ENCODE measurements around the gene TXNDC17.
A peak's percentile ranks its signal among the peaks of the same experiment; 100 is the strongest.
"Not testable (repeated sequence)": the region's sequence is repeated elsewhere in the genome, so short reads cannot be mapped to it uniquely, and the experiment has no call there.

Gene TXNDC17

DNA sequence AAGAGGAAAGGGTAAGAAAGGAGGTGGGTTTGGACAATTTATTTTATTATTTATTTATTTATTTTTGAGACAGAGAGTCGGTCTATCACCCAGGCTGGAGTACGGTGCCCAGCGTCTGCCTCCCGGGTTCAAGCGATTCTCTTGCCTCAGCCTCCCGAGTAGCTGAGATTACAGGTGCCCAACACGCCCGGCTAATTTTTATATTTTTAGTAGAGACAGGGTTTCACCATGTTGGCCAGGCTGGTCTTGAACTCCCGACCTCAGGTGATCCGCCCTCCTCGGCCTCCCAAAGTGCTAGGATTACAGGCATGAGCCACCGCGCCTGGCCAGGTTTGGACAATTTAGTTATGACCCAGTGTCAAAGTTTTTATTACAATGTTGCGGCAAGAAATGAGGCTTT is 22.3 kb downstream of the TXNDC17 start:
- not testable (repeated sequence) for DNase-seq

DNA sequence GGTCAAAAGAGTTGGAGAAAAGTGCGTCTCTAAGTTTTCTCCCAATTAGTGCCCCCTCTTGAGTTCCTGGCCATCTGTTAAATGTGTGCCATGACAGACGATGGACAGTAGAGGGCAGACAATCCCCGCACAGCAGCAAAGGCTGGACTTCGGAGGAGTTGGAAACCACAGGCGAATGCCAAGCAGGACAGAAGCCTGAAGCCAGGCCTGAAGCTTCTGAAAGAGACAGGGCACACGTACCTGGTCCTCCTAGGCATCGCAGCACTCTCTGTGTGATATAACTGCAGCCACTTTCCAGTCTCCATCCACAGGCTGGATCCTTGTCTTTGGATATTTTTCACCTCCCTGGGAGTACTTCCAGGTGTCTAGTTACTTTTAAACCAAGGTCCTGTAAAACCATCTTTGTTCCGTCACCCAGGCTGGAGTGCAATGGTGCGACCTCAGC is 25.2 kb downstream of the TXNDC17 start:
- peak; percentile 63 for DNase-seq

DNA sequence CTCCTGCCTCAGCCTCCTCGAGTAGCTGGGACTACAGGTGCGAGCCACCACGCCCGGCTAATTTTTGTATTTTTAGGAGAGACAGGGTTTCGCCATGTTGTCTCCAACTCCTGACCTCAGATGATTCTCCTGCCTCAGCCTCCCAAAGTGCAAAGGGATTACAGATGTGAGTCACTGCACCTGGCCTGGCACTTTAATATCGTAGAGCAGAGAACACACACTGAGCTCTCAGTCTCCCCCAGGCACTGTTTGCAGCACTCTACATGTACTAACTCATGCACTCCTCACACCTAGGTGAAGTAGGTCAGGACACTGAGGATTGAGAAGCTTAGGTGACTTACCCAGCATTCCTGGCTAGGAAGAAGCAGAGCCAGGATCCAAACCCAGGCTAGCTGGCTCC is 25.7 kb downstream of the TXNDC17 start:
- no peak for DNase-seq

DNA sequence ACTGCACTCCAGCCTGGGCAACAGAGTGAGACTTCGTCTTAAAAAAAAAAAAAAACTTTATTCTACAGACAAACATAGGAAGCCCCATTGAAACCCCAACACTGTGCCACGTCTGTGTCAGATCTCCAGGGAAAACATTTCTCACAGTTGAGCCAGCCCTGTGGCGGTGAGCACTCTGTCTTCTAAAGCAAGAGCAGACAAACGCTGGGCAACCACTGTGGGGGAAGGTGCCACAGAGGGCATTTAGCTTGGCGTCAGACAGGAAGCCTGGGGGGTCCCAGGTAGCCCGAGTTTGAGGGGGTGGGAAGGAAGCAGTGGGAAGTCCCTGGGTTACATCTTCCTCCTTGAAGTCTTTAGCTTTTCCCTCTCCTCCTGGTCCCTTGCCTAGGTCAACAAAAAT is 26.7 kb downstream of the TXNDC17 start:
- DNase-seq: no peak

DNA sequence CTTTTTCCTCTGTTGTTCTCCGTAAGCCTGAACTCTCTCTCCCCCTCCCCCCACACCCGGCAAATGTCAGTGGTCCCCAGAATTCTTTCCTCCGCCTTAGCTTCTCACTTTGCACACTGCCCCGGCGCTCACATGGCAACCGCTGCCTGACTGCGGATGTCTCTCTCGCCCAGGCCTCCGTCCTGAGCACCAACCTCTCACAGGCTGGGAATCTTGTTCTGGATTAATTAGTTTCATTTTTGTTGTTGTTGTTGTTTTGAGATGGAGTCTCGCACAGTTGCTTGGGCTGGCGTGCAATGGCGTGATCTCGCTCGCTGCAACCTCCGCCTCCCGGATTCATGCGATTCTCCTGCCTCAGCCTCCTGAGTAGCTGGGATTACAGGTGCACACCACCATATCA is 27.4 kb downstream of the TXNDC17 start:
- no peak for DNase-seq

DNA sequence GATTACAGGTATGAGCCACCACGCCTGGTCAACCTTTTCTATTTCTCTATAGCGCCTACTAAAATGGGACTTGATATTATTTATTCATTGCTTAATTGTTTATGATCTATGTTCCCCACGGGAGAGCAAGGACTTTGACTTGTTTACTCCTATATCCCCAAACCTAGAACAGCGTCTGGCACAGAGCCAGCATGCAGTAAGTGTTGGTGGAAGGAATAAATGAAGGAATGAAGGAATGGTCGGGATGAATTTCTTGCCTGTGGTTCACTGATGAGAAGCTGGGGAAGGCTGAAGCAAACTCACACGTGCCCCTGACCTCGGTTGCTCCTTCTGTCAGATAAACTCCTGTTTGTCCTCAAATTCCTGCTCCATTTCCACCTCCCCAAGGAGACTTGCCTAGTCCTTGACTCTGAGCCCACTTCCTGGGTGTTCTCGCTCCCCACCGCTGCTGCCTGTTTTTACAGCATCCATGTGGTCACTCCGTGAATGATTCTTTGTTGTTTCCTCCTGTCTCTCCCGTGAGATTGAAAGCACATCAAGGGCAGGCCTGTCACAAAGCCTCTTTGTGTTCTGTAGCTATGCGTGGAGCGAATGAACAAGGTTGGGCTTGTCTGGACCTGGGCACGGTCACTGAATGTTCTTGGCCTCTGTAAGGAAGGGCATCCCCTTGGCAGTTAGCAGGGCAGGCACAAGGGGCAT is 28.0 kb downstream of the TXNDC17 start:
- no peak for DNase-seq

DNA sequence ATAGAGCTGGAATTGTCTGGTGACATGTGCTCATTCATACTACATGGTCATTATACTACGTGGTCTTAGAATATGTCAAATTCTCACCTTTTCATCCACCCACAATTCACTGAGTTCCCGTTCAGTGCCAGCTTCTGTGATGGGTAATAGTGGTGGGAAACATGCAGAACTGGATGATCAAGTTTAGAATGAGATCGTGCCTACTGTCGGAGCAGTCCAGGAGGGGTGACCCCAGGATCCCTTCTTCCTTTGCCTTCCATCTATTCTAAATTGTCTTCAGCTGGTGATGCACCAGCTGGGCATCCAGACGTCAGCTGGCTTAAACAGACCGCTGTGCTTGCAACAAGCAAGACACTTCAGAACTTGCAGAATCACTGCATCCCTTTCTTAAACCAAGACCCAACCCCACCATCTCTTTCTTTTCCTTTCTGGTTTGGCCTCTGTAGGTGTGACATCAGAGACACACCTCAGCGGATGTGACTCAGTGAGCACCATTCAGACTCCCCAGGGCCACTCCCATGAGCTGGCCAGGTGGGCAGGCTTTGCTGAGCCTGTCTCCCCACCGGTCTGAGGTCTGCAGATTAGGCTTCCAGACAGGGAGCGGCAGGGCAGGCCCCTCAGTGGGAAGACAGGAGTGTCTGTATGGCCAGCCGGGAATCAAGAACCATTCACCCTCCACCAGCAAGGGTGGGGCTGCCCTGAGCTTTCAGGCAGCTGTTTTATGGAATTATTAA is 28.8 kb downstream of the TXNDC17 start:
- DNase-seq: no peak

DNA sequence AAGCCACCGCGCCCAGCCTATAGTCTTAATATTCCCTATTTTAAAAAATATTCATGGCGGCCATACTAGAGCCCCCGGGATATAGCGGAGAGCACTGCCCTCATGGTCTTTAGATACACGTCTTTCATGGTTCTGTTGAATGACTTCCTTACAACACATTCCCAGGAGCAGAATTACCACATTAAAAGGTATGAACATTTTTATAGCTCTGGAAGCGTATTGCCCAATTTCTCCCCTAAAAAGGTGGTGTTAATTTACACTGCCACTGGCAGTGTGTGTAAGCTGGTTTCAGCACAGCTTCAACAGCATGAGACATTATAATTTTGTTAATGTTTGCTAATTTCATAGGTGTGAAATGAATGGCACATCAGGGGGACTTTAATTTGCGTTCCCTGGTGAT is 29.7 kb downstream of the TXNDC17 start:
- DNase-seq: no peak

DNA sequence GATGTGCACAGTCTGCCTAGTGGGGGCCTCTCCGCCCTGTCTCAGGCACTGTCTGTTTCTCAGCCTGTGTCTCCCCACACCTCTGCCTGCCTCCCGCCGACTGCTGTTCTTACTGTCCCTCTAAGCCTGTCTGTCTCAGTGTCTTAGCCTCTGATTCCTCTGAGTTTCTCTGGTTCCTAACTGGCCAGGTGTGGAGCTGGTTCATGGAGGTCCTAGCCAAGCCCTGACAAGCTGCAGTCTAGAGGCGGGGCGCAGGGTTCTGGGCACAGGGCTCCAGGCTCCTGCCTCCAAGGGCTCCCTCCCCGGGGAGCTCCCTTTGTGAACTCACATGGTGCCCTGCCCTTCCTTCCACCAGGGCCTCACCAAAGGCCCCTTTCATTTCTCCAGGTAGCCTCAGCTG is 30.1 kb downstream of the TXNDC17 start:
- DNase-seq: no peak

DNA sequence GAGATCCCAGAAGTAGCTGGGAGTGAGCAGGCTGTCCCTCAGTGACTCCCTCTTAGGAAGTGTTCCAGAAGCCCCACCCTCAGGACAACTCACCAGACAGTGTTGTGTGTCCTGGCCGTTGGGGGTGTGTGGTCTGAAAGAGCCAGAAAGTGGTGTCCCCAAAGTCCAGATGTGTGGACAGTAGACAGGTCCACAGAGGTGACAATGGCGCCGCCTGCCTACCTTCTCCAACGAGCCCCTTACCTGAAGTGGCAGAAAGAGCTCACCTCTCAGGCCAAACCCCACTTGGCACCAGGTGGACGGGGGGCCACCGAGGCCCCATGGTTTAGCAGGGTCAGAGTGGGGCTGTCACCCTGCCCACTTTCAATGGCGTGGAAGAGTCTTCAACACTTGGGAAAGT is 30.6 kb downstream of the TXNDC17 start:
- no peak for DNase-seq

DNA sequence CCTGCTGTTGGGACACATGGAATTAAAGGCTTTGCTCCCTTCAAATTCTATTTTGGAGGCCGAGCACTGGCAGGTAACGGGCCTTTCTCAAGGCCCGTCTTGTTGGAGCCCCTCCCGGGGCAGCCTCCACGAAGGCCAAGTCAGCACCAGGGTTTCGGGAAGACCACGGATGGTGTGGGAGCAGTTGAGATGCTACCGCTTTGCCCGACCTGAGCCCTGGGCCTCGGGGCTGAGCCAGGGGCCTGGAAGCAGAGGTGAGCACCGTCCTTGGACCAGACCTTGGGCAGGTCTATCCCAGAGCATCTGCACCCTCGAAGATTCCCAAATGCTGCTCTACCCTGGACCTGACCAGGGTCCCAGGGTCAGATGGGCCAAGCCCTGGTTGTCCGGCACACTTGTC is 33.7 kb downstream of the TXNDC17 start:
- no peak for DNase-seq

DNA sequence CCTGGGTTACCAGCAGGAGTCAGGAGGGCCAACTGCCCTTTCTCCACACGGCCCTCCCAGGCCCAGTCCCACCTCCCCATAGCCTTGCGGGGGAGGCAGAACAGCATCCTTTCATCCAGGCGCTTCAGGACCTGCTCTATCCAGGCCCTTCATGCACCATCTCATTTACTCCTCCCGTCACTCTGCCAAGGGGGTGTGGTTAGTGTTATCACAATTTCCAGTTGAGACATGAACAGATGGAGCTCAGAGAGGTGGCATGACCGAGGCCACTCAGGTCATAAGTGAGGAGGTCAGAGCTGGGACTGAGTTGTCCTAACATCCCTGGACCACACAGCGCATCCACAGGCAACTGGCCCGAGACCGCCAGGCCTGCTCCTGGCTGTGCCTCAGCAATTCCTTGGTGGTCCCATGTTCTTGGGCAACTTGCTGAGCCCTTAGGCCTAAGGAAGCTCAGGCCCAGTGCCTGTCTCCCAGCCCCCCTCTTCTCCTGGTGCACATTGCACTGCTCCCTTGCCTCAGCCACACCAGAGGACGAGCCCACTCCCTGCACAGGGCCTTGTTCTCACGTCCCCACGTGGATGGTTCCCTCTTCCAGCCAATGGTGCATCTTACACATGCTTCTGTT is 34.5 kb downstream of the TXNDC17 start:
- no peak for DNase-seq

DNA sequence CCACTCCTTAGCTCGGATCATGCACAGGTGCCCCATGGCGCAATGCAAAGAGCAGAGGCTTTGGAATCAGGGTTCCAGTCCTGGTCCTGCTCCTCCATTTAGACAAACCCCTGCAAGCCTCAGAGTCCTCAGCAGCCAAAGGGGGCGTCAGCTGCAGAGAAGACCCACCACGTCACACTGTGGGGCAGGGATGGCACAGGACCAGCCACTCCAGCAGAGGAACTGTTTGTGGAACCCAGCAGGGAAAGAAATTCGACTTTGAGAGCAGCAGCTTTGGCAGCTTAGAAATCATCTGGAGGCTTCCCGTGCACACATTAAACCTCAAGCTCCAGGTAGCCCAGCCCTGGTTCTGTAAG is 35.9 kb downstream of the TXNDC17 start:
- DNase-seq: no peak

DNA sequence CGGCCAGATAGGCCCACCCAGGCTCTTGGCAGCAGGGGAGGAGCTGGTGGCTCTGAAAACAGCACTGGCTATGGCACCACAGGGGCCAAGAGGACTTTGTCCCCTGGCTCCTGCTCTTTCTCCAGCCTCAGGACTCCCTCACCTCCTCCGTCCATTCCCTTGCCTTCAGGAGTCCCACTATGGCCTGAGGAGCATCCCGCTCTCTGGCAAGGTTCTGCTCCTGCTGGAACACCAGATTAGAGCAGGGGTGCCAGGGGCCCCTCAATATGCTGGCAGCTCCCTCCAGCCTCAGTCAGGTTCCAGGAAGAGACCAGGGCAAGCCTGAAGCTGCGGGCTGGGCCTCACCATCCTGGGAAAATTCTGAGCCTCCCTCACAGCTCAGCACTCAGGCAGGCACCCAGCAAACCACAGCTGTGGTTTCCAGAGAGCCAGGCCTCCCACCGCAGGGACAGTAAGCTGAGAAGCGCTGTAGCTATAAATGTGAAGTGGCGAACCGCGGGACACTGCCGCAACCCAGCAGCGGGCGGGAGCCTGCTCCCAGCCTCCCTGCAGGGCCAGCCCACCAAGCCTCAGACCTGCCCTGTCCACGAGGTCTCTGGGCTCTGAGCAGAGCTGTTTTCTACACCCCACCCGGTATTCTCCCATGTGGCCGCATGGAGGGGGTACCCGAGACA is 36.4 kb downstream of the TXNDC17 start:
- DNase-seq: no peak

DNA sequence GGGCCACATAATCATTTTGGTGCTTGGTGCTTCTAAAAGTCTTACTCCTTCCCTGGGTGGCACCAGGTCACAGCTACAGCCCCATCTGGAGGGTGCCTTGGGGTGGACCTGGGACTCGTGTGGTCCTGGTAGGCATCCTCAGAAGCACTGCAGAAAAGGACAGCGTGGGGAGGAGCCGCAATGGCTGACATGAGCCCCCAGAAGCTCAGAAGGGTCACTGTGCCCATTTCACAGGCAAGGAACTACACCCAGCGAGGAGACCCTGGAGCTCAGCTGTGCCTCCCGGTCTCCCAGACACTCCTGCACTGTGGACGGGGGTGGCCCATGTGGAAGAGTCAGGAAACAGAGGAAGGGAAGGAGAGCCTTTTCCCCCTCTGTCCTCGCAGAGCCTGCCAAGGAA is 37.1 kb downstream of the TXNDC17 start:
- no peak for DNase-seq

DNA sequence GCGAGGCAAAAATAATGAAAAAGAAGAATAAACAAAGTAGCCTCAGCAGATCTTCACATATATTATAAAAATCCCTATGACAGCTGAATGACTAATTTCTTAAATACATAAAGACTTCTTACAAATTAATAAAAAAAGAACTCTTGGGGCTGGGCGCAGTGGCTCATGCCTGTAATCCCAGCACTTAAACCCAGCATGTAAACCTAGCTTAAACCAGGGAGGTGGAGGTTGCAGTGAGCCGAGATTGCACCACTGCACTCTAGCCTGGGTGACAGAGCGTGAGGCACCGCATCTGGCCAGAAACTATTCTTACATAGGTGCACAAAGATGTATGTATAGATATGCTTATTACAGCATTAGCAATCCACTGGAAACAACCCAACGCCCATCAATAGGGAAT is 38.4 kb downstream of the TXNDC17 start:
- DNase-seq: no peak

DNA sequence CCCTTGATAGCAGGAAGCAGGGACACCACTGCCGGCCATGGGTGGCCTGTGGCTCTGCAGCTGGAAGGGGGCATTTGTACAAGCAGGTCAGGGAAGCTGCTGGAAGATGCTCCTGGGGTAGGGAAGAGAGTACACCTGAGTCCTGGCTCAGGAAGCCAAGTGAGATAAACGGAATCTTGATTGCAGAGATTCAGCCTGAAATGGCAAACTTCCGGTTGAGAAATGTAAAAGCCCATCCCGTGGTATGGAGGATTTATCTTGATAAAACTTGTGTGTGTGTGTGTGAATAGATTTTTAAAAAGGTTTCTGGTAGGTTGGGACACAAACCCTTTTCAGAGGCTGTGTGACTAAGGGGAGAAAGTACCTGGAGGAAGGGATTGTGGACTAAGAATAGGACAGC is 40.3 kb downstream of the TXNDC17 start:
- no peak for DNase-seq

DNA sequence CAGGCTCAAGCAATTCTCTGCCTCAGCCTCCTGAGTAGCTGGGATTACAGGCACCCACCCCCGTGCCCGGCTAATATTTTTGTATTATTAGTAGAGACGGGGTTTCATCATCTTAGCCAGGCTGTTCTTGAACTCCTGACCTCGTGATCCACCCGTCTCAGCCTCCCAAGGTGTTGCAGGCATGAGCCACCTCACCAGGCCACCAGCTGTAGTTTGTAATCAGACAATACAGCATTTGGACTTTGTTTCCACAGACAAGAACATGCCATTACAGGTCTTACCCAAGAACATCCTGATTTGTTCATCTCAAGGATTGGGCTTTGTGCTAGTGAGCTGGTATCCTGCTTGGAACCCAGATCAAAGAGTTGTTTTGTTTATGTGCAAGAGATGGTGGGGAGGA is 40.8 kb downstream of the TXNDC17 start:
- no peak for DNase-seq

DNA sequence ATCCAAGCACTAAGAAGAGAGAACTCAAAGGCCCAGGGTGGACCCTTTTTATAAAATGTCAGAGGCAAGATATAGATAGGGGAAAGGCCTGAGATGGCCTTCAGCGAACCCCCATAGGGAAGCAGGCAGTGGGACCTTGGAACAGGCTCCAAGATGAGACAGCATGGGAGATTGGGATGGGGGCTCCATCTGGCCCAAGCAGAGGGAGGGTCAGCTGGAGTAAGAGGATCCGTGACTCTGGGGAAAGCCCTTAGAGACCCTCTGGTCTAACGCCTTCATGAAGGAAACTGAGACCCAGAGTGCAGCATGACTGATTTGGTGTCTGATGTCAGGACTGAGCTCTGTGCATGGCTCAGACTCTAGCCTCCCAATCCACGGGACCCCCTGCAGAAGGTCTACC is 41.5 kb downstream of the TXNDC17 start:
- DNase-seq: no peak

DNA sequence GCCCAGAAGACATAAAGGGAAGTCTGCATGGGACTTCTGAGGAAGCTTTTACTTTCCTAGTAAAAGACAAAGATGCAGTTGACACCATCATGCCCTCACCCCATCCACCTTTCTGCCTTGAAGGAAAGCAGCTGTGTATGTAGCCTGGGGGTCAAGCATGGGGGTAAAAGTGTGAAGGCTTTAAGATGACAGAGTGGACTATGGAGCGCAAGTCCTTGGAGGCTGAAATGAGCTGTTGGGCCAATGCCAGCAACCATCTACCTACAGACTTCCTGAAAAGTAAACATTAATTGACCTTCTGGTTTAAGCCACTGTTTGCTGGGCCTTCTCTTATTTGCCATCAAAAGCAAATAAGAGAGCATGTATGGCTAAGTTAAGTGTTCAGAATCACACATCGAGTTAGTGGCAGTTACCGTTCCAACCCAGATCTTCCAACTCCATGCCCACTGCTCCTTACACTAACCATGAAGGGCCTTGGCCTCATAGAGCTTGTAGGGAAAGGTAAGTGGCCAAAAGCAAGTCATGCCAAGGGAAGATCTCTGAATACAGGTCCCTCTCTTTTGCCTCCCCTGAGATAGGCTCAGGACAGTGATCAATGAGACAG is 42.3 kb downstream of the TXNDC17 start:
- no peak for DNase-seq

DNA sequence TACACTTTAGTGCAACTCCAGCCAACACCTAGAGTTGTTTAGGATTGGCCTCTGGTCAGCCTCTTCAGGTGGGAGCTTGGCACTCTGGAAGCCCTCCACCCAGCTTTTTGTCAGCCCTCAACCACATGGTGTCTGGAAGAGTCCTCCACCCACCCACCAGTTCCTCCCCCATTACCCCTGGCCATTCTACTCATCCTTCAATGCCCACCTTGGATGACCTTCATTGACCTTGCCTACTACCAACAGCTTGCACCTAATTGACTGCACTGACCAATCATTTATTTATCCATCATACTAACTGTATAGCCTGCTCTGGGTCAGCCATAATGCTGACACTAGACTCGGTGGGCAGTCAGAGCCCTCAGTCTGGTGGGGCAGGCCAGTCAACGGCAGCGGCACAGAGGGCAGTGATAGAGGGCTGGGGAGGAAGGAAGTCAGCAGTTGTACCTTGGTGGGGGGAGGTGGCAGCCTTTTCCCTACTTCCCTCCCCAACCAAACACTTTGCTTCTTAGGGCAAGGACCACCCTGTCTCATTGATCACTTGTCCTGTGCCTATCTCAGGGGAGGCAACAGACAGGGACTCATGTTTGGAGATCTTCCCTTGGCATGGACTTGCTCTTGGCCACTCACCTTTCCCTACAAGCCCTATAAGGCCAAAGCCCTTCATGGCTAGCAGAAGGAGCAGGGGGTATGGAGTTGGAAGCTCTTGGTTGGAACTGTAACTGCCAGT is 43.0 kb downstream of the TXNDC17 start:
- no peak for DNase-seq

DNA sequence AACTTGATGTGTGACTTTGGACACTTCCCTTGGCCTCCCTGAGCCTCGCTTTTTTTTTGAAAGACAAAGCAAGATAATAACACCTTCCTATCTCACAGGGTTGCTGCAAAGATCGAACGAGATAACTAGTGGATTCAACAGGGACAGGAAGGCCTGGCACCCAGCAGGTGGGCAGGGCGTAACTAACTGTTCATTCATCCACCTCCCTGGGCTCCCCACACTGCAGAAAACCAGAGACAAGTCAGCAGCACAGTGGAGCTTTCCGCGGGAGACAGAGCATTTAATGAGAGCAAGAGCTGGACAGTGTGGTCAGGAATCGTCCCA is 43.6 kb downstream of the TXNDC17 start:
- DNase-seq: no peak
